Measurements from ENCODE around the gene HEY2. TPM values are rescaled to one million over a fixed set of nuclear protein-coding genes. Genes with fewer than 3 reads are reported as not detected.

The HEY2 gene
- total and polyA plus RNA-seq, 10 of the 15 experiments (the other 5 are each of a cell fraction or from before 2014, with no cell fraction given): 0.01 to 0.32 (median 0.08) TPM; not detected in 4

DNA sequence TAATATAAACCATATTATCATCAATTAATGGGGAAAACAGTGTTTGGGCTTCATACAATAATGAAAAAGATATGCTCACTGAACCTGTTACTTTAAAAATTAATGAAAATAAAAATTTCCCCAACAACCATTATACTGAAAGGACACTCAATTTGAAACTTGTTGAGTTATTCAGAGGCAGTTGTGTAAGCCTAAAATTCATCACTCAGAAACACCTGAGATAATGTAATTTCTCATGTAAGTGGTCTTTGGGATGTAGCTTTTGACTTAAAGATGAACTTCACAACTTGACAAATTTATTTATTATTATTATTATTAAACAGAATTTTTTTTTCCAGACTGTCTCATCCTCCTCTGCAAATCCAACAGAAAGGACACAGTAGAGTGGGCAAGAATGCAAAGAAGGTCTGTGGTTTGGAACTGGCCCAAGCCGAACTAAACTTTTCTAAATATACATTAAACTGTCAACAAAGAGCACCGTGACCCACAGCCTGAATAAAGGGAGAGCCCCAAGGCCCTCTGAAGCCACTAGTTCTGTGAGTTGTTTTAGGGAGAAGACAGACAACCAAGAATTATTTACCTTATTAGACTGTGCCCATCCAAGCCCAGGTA is 32.2 kb upstream of the HEY2 start:
- POLR2A ChIA-PET: interaction anchor here (0.6 kb wide), 1 partner anchor 67 kb away, joined by 3 read pairs; no protein-coding TSS in a partner anchor
- no TSS peak for BruUV-seq (replicated peaks)
- TF ChIP-seq ZBTB33 (IDR thresholded peaks at IDR 0.05) (no peak), ATF2 (IDR thresholded peaks at IDR 0.05; ENCODE audit: low read length) (peak; percentile 48; the same call in 1 of the 2 replicates), PBX3 (IDR thresholded peaks at IDR 0.05; ENCODE audit: insufficient replicate concordance, low read depth, low read length) (no peak), SKIL (IDR thresholded peaks at IDR 0.05; ENCODE audit: low read depth, poor library complexity, severe bottlenecking) (peak; percentile 81), POLR2AphosphoS5 (IDR thresholded peaks at IDR 0.05; ENCODE audit: low read length) (no peak), JUND (IDR thresholded peaks at IDR 0.05; ENCODE audit: low read depth, low read length) (0 out of 2 replicates have a peak, but pooled peaks have one; percentile 24), ZNF207 (IDR thresholded peaks at IDR 0.05; ENCODE audit: borderline replicate concordance) (no peak), USF2 (IDR thresholded peaks at IDR 0.05; ENCODE audit: borderline replicate concordance, low read depth, low read length) (no peak), MYC (IDR thresholded peaks at IDR 0.05; ENCODE audit: insufficient read depth, insufficient read length, insufficient replicate concordance, low read length, severe bottlenecking) (no peak), ZBED1 (IDR thresholded peaks at IDR 0.05; ENCODE audit: borderline replicate concordance) (0 out of 2 replicates have a peak, but pooled peaks have one; percentile 37), IKZF1 (conservative IDR thresholded peaks at IDR 0.05) (no peak)

More for the DNA sequence above, 32.2 kb upstream of the HEY2 start:
- DNase-seq (ENCODE audit: low read depth, low spot score): peak; percentile 41
- no peaks in the 10 kb centered on the region for H3K36me3 ChIP-seq (ENCODE audit: control insufficient read depth in 2 of 2, insufficient read depth in 2 of 2, low read length in 1 of 2)
- H3K4me3 ChIP-seq: no peak overlapping the region; the same call in 1 of the 2 replicates
- no peaks in the 10 kb centered on the region for H3K27me3 ChIP-seq (replicated peaks in 1 of 2; ENCODE audit: control insufficient read depth in 2 of 2, insufficient read depth in 2 of 2, low read length in 1 of 2)
- peaks cover 28% of the 10 kb centered on the region for H3K4me1 ChIP-seq (ENCODE audit: control insufficient read depth, insufficient read depth, low read length)
- in situ Hi-C loops (cut with MboI): no loop called here
- peak overlapping the region; percentile 26; the same call in 1 of the 2 replicates for H3K27ac ChIP-seq (ENCODE audit: control insufficient read depth, insufficient read depth)
- no peak overlapping the region for H3K9ac ChIP-seq (ENCODE audit: control insufficient read depth, insufficient read depth, low read length)
- ATAC-seq: peak; percentile 89
- no peaks in the 10 kb centered on the region for H4K20me1 ChIP-seq (ENCODE audit: control insufficient read depth, insufficient read depth)
- H3K9me3 ChIP-seq (replicated peaks; ENCODE audit: control insufficient read depth, insufficient read depth, low read length): peaks cover 2% of the 10 kb centered on the region; the same call in 2 of the 3 replicates
- SMC1A ChIA-PET (ENCODE audit: uncharacterized antibody, unreplicated experiment): interaction anchor here (0.9 to 2.6 kb wide), 4 partner anchors 34 to 239 kb away, joined by 3 to 7 read pairs (median 5); no protein-coding TSS in a partner anchor
- intact Hi-C loops (cut with micrococcal nuclease; ENCODE audit: unreplicated experiment): loop anchor here (2.0 kb wide), 1 partner anchor 32 kb away; the partner anchor contains the start of gene HEY2
- H3K79me2 ChIP-seq (ENCODE audit: control insufficient read depth, insufficient read depth, low read length): no peaks in the 10 kb centered on the region
- CTCF ChIA-PET: interaction anchor here (0.7 to 3.5 kb wide), 2 partner anchors 135 to 403 kb away, joined by 4 to 11 read pairs; no protein-coding TSS in a partner anchor
- no peak for FAIRE-seq
- peak overlapping the region; percentile 57 for H3K4me2 ChIP-seq (ENCODE audit: control insufficient read depth, insufficient read depth)
- WGBS (ENCODE audit: insufficient coverage, insufficient replicate concordance, low lambda C conversion rate, missing lambda C conversion rate): 0% methylated on average over 2 of the region's 2 CpGs
- RAD21 ChIA-PET (ENCODE audit: unreplicated experiment): no interaction called here
- no peak overlapping the region for H2AFZ ChIP-seq (ENCODE audit: control insufficient read depth, low read depth, low read length)
